ENCODE results near the gene CFLAR.
"Not testable (repeated sequence)": the region's sequence is repeated elsewhere in the genome, so short reads cannot be mapped to it uniquely, and the experiment has no call there.

The CFLAR gene

DNA sequence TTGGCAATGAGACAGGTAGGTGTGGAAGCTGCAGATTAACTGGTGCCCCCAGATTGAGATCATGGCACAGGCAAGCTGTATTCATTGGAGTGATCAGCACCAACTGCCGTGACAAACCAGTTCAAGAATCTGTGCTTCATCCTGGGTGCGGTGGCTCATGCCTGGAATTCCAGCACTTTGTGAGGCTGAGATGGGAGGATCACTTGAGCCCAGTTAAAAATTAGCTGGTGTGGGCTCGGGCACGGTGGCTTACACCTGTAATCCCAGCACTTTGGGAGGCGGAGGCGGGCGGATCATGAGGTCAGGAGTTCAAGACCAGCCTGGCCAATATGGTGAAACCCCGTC is 33.8 kb downstream of the CFLAR start:
- not testable (repeated sequence) for DNase-seq

DNA sequence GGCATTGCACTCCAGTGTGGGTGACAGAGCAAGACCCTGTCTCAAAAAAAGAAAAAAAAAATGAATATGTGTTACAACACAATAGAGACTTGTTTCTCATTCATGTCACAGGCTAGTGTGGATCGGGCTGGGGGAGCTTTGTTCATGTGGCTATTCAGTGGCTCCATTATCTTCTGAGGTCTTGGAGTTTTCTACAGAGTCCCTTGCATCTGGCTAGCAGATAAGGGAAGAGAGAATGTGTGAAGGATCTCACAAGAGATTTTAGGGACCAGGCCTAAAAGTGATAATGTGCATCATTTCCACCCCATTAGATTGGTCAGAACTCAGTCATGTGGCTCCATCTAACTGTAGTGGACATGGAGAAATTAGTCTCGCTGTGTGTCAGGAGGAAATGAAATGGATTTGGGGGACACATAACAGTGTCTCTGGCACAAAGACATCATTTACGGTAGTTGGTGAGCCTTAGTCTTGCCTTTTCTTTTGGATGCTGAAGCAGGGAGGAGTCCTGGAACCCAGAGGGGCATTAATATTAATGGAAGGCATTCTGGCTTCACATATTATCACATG is 34.6 kb downstream of the CFLAR start:
- DNase-seq, result no peak

DNA sequence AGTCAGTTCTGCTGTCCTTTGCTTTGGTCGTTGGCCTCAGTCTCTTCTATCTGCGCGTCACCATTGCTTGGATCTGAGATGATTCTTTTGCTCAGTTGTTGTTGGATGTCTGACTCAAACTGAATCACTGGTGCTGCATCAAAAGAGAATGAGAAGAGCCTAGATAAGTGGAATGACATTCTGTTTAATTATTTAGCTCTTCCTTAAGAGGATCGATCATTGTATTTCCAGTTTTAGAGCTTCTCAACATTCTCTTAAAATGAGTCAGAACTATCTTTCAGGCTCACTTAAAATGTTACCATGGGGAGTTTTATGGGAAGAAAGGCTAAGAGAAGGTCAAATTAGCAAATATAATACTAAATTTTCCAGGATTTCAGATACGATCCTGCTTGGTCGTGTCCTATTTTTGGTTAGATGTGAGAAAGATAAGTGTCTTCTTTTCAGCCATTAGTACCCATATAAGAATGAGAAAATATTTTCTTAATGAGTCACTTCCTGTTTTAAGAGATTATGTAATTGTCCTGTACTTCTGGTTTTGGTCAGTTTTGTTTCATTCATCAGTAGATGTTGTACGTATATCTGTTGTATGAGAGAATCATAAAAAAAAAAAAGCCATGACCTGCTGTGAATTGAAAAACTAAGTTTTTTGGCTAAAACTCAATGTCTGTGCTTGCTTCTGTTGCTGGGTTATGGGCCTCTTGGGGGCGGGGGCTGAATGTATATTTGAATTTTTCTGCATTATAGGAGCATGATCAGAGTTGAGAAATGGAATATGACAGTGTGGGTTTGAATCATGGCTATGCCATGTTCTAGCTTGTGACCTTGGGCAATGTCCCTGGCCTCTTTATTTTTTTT is 35.4 kb downstream of the CFLAR start:
- no peak for DNase-seq

DNA sequence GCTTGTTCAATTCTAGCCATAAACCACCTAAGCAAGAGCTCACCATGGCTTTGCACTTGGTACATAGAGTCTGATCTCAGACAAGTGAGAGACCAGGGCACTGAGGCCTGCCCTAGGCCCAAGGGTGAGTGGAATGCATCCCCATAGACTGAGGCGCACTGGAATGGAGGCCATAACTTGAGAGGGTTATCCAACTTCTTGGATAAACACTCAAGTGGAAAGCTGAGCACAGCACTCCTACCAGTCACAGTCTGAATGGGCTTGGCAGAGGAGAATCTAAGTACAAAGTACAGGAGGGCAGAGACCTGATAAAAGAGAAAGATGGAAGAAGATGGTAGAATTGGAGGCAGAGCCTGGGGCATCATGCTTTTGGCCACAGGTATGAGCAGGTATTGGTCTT is 36.6 kb downstream of the CFLAR start:
- DNase-seq, result no peak

DNA sequence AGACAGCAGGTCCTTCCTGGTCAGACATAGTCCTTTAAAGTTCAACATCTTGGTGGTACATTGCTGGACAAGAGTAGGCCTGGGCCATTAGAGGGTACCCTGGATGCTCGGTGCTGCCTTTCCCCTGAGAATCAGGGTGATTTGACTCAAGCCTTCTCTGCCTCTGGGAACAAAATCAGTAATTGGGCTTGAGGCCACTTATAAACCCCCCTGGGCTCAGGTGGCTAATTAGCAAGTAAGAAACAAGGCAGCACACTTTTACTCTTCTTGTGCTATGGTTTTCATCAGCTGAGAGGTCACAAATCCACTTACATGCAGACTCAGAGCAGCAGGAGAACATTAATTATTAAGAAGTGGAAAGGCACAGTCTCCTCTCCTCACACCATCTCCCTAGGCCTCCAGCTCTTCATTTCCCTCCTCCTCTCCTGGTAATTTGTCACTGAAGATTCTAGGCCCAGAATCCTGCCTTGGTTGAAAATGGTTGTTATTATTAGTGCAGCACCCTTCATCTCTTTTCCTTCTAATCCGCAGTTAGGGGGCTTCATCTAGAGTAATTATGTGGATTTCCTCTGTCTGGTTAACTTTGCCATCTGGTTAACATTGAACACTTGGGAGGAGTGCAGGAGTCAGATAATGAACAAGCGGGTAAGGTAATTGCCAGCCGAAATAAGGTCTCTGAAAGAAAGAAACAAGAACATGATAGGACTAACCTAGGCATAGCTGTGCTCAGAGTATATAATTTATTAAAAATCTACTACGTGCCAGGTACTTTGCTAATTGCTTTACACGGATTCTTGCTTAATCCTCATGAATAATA is 37.2 kb downstream of the CFLAR start:
- no peak for DNase-seq

DNA sequence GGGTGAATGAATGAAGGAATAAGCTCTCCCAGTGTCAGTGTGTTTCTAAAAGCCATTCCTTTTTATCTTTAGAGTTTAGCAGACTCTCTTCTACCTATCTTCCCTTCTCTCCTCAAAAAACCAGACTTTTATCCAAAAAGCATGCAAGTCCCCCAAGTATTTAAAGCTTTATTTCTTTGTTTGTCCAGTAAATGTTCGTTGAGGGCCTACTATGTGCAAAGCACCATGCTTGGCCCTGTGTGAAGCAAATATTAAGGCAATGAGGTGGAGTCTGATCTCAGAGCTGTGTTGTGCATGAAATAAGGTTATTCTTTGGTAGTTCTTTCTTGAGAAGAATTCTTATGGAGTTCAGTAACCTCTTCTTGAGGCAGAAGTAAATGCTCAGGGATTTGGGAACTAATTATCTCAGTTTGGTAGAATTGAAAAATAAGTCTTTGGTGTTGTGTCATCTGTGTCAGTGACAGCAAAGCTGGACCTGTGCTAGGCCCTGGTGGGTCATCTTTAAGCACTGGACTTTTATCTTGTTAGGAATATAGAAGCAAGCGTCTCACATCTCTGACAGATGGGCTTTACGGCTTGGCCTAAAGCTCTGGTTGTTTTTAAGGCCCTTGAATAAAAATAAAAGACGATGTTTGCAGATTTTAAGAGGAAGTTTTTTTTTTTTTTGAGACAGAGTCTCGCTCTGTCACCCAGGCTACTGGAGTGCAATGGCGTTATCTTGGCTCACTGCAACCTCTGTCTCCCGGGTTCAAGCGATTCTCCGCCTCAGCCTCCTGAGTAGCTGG is 38.8 kb downstream of the CFLAR start:
- no peak for DNase-seq

DNA sequence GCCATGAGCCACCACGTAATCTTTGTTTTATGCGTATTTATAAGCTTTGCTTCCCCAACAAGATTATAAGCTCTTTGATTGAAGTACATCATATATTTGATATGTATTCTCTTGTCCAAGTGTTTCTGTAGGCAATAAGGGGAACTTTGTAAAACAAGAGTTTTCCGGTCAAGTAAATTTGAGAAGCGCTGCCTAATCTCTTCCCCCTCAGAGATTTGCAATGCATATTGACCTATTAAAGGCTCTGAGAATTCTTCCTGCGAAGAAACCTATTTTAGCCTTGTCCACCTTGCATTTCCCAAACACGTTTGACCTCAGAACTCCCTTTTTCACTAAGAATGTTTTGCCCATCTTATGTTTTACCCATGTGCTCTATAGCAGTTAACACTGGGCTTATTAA is 40.1 kb downstream of the CFLAR start:
- DNase-seq, result no peak

DNA sequence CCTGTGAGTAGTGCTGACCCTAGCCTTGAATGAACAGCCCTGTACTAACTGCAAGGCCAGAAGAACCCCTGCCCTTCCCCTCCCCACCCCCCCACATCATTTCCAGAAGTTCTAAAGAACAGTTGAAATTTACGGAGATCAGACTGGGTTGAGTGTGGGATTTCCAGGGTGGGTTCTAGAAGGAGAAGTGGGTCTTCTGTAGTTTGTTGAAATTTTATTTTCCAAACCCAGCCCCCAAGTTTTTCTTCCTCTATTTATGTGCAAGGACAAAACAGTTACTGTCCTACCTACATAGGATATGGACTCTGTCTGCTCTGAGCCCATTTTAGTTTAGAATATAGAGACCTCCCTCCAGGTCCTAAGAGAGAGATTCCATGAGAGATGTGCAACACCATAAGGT is 40.7 kb downstream of the CFLAR start:
- DNase-seq, result no peak

DNA sequence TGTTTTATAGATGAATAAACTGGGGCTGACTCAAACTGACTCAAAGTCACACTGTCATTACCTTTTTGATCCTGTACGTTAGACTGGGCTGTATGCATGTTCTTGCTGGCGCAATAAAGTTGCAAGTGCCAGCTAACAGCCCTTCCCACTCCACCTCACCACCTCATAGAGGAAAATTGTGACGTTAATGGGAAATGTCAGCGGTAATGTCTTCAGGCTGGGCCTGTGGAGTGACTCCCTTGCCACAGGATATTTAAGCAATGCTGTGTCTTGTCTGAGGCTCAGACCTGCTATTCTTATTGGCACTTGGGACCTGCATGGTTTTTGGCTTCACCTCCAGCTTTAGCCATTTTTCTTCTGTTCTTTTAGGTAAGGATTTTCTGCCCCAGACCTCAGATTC is 41.7 kb downstream of the CFLAR start:
- DNase-seq, result no peak

DNA sequence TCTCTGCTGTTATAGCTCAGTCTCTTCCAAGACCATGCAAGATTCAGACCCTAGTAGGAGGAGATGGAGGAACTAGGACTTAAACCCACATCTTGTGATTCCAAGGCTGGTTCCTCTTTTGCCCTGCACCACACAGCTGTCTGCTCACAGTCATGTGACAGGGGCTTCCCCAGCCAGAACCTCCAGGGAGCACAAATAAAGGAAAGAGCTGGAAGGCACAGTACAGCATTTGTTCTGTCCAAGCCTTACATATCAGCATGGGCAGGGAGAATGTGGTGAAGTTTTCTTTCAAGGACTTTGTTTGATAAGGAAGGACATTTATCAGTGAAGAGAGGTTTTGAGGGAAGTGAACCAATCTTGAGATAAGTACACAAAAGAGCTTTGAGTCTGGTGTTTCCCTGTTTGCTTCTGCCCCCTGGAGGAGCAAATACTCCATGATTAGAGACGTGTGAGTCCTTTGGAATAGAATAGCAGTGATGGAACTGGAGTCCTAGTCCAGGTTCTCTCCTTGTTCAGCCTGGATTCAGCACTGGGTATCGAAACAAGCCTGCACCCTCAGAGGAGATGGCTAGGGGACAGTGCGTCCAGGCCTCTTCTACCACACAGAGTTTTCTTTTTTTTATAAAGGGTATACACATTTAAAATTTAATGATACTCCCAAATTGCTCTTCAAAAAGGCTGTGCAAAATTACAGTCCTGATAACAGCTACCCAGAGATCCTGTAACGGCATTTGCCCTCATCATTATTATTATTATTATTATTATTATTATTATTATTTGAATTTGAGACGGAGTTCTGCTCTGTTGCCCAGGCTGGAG is 42.4 kb downstream of the CFLAR start:
- peak; percentile 73 for DNase-seq

DNA sequence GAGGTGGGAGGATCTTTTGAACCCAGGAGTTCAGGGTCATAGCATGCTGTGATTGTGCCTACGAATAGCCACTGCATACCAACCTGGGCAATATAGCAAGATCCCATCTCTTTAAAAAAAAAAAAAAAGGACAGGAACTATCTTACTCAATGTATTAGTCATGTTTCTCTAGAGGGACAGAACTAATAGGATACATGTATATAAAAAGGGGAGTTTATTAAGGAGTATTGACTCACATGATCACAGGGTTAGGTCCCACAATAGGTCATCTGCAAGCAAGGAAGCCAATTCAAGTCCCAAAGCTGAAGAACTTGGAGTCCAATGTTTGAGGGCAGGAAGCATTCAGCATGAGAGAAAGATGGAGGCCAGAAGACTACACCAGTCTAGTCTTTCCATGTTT is 48.2 kb downstream of the CFLAR start:
- DNase-seq, result no peak

DNA sequence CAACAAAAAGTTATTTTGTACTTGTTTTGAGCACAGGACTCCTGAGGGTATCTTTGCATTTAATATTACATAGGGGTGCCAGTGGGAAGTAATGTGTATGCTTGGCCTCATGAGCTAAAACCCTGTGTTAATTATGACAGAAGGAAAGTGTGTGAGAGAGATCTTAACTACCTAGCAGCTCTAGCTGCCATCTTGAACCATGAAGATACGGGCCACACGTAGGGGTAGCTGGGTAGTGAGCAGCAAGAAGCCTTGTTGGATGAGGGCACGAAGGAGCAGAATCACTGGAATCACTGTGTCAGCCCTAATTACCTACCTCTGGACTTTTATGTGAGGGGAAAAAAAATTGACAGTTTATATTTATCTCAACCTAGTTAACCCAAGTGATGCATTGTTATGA is 51.6 kb downstream of the CFLAR start:
- no peak for DNase-seq

DNA sequence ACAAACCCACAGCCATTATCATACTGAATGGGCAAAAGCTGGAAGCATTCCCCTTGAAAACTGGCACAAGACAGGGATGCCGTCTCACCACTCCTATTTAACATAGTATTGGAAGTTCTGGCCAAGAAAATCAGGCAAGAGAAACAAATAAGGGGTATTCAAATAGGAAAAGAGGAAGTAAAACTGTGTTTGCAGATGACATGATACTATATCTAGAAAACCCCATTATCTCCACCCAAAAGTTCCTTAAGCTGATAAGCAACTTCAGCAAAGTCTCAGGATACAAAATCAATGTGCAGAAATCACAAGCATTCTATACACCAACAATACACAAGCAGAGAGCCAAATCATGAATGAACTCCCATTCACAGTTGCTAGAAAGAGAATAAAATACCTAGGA is 52.5 kb downstream of the CFLAR start:
- DNase-seq, result not testable (repeated sequence)

DNA sequence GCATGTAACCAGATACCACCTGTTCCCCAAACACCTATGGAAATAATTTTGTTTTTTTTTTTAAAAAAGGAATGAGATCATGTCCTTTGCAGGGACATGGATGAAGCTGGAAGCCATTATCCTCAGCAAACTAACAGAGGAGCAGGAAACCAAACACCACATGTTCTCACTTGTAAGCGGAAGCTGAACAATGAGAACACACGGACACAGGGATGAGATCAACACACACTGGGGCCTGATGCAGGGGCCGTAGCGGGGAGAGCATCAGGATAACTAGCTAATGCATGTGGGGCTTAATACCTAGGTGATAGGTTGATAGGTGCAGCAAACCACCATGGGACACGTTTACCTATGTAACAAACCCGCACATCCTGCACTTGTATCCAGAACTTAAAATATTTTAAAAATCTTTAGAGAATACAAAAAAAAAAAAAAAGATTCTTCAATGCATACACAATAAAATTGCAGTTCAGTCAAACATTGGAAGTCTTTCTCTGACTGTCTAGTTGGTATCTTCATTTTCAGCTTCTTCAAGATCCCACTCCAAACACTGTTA is 55.4 kb downstream of the CFLAR start:
- DNase-seq, result no peak

DNA sequence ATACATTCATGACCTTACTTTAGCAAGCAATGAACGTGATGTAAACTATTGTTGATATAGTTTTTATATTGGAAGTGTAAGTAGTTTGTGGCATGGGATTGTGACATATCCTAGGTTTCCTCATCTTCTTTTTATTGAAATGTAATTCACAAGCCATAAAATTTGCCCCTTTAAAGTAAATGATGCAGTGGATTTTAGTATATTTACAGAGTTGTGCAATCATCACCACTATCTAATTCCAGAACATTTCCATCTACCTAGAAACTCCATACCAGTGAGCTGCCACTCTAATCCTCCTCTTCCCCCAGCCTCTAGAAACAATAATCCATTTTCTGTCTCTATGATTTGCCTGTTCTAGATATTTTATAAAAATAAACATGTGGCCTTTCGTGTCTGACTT is 56.3 kb downstream of the CFLAR start:
- DNase-seq, result no peak

DNA sequence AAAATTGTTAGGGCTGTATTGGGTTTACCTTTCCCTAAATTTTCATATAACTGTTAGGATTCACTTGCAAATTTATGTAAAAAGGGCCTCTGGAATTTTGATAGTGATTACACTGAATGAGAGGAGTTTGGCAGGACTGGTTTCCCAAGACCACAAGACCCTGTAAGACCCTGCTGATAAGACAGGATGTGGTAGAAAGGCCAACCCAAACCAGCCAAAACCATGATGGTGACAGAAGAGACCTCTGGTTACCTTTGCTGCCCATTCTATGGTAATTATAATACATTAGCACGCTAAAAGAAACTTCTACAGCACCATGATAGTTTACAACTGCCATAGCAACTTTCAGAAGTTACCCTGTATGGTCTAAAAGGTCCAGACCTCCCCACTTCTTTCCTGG is 58.7 kb downstream of the CFLAR start:
- DNase-seq, result no peak

DNA sequence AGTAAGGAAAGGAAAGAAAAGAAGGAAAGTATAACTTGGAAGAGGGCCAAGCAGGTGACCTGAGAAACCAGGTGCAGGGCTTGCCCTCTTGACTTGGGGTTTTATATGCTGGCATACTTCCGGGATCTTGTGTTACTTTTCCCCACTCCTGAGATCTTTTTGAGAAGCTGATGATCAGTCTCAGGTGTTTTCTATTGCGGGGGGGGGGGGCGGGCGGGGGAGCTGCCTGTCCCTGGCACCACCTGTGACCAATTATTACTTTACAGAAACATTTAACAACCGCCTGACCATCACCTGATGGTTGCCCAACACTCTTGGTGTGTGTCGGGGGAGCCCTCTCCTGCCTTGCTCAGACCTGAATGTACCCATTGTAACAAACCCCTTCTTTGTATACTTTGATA is 60.1 kb downstream of the CFLAR start:
- DNase-seq, result no peak

DNA sequence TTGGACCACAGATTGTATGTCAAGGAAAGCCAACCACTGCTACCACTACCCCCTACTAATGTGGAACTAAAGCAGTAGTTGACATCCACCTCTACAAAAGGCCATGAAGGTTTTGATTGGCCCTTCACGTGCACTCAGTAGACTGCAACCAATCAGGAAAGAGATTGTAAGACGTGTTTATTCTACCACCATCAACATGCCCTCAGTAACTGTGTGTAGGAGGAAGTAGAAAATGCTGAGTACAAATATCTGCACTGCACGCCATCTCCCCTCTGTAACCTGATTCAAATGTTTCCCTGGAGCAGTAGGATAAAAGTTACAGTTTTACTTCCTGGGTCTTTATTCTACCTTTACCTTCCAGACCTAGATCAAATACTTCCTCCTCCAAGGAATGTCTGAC is 64.0 kb downstream of the CFLAR start:
- DNase-seq, result no peak

DNA sequence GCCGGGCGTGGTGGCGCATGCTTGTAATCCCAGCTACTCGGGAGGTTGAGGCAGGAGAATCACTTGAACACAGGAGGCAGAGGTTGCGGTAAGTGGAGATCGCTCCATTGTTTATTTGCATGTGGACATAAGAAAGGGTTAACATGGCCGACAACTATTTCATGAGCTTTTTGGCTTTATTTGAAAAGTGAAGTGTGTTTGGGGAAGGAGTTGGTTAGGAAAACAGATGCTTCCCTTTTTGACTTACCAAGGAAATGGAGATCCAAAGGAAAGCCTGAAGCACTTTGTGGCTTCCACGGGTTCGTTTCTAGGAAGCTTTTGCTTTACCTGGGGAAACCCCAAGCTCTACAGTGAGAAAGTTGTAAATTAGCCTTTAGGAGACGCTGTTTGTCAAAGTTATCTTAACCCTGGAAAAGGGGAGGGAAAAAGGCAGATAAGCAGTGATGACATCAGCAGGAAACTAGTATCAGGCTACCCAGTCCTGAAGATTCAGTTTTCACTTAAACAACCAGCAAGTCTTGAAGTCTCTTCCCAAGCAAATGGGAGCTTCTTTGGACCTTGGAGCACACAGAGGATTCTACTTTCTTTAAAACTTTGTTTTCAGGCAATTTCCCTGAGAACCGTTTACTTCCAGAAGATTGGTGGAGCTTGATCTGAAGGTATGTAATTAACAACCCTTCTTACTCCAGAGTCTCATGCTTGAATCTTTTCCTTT is 66.8 kb downstream of the CFLAR start, which contains the start of gene CASP10:
TSS of gene CASP10 (plus strand) at position 492 of the 715 bp plus-strand sequence. CDS start 2,637 bp downstream, outside the sequence.
- peak; percentile 81 for DNase-seq

DNA sequence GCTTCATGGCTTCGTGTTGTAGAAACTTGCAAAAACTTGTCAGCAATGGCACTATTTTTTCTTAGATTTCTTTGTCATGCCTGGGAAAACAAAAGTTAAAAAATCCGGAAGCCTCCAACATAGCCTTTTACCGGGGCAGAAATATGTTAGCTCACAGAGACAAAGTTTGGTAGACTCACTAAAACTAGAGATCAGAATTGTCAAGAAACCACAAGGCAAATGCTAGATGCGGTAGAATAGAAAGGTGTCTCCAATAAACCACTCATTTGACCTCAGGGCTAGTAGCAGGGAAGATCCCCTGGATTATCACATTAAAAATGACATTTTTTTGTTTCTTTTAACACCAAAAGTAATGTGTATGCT is 67.4 kb downstream of the CFLAR start:
- peak; percentile 19 for DNase-seq

DNA sequence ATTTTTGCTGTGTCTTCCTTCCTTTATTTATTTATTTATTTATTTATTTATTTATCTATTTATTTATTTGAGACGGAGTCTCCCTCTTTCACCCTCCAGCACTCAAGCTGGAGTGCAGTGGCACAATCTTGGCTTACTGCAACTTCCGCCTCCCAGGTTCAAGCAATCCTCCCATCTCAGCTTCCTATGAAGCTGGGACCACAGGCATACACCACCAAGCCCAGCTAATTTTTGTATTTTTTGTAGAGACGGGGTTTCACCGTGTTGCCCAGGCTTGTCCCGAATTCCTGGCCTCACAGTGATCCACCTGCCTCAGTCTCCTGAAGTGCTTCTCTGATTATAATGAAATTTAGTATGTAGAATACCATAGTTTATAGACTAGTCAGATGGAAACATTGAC is 67.9 kb downstream of the CFLAR start:
- DNase-seq, result not testable (repeated sequence)
